HepG2 (cell line): Measurements from ENCODE around the gene CTIF. TPM values are rescaled to one million over a fixed set of nuclear protein-coding genes. Genes with fewer than 3 reads are reported as not detected.

Source experiments
- ATAC-seq: fragments of 200-7000 bp; cut with Tn5 transposase; 3 replicates; pipeline ENCODE4 v1.9.1; 2020; ENCODE audit warnings: mild to moderate bottlenecking, moderate library complexity
- BruUV-seq: library from RNA; stranded (reverse); fragments of 400-500 nt; replicated peaks from 2 replicates; lab custom pipeline; 2021; lab: Mats Ljungman, UMichigan
- CTCF ChIA-PET: fragments of 300-600 bp; formaldehyde crosslinking; extraction: SDS; loops from one replicate; lab custom pipeline; 2021; ENCODE audit warnings: low total read pairs, inconsistent platforms, low intra/inter-chr PET ratio; lab: Yijun Ruan, JAX
- POLR2A ChIA-PET: fragments of 350-600 bp; sonication (Branson Sonifier 250); formaldehyde crosslinking; loops from one replicate; lab custom pipeline; 2020; ENCODE audit warnings: antibody characterized with exemption, inconsistent platforms; lab: Yijun Ruan, JAX
- DNase-seq: peaks from one replicate; pipeline ENCODE4 v3.0.0-alpha.2; 2015; ENCODE audit warnings: low spot score
- FAIRE-seq: peaks from 3 replicates; lab custom pipeline; 2011; peaks lifted over from hg19 to GRCh38; lab: Jason Lieb, UNC
- H2AFZ ChIP-seq: one replicate; pipeline ENCODE4 v1.6.1; 2011; ENCODE audit warnings: low read length, inconsistent platforms
- H3K27ac ChIP-seq: fragments of 300-600 bp; 3 replicates; pipeline ENCODE4 v1.8.0; 2011; ENCODE audit warnings: mixed run types, mild to moderate bottlenecking, mixed read lengths, low read length, inconsistent platforms; ENCODE audit not compliant: insufficient read depth; ENCODE audit errors: extremely low read length
- H3K27me3 ChIP-seq, 2 experiments: fragments of 200-600 bp in 1 of 2; 2 replicates in 1 of 2; 3 replicates in 1 of 2; pipeline versions ENCODE4 v1.6.0 to v1.8.0; 2011; ENCODE audit warnings: low read length in 2 of 2, mild to moderate bottlenecking in 2 of 2, moderate library complexity in 2 of 2, inconsistent platforms in 1 of 2; ENCODE audit not compliant: insufficient read depth in 2 of 2, control insufficient read depth in 1 of 2
- H3K36me3 ChIP-seq, 2 experiments: fragments of 200-600 bp in 1 of 2; replicated peaks in 1 of 2; 2 replicates in 1 of 2; 3 replicates in 1 of 2; pipeline versions ENCODE4 v1.5.1 to v1.8.0; 2011; ENCODE audit warnings: low read length in 2 of 2, inconsistent platforms in 1 of 2; ENCODE audit not compliant: insufficient read depth in 2 of 2, control insufficient read depth in 1 of 2
- H3K4me1 ChIP-seq: 2 replicates; pipeline ENCODE4 v1.5.1; 2012; ENCODE audit warnings: low read length, inconsistent platforms; ENCODE audit not compliant: insufficient read depth
- H3K4me2 ChIP-seq: 2 replicates; pipeline ENCODE4 v1.6.0; 2011; ENCODE audit warnings: low read depth, low read length, inconsistent platforms
- H3K4me3 ChIP-seq, 3 experiments: fragments of 200-600 bp in 1 of 3; sonication (generic), shearing (Covaris generic) in 1 of 3; replicated peaks in 1 of 3; 2 replicates each; pipeline ENCODE4 v1.5.1; 2011 to 2016; ENCODE audit warnings: low read length in 3 of 3, inconsistent platforms in 2 of 3, low read depth in 2 of 3, mild to moderate bottlenecking in 2 of 3, control low read depth in 1 of 3, mixed read lengths in 1 of 3; ENCODE audit not compliant: insufficient read depth in 1 of 3
- H3K79me2 ChIP-seq: one replicate; pipeline ENCODE4 v1.6.1; 2011; ENCODE audit warnings: low read length, inconsistent platforms; ENCODE audit not compliant: insufficient read depth
- H3K9ac ChIP-seq: 2 replicates; pipeline ENCODE4 v1.6.0; 2011; ENCODE audit warnings: mild to moderate bottlenecking, low read depth, low read length, inconsistent platforms; ENCODE audit not compliant: insufficient read depth
- H3K9me3 ChIP-seq: 2 replicates; pipeline ENCODE4 v1.5.1; 2012; ENCODE audit warnings: mild to moderate bottlenecking, low read length
- H4K20me1 ChIP-seq: 2 replicates; pipeline ENCODE4 v1.6.0; 2011; ENCODE audit warnings: inconsistent platforms, mild to moderate bottlenecking, low read length, moderate library complexity; ENCODE audit not compliant: insufficient read depth
- CHD2 ChIP-seq: IDR thresholded peaks from 2 replicates; pipeline ENCODE4 v1.6.1; 2011; ENCODE audit warnings: low read depth, low read length, improper control_type of control experiment
- GATAD1 ChIP-seq: IDR thresholded peaks from 2 replicates; pipeline ENCODE4 v1.6.1; 2016; ENCODE audit warnings: missing genetic modification reagents, missing compliant biosample characterization
- IRF1 ChIP-seq: sonication (generic); formaldehyde crosslinking; IDR thresholded peaks from 2 replicates; pipeline ENCODE4 v1.4.0; 2020; ENCODE audit warnings: low read depth, mild to moderate bottlenecking, missing genetic modification reagents
- KAT2B ChIP-seq: fragments of 150-350 bp; IDR thresholded peaks from 2 replicates; pipeline ENCODE4 v1.6.1; 2014; ENCODE audit warnings: low read depth, low read length, borderline replicate concordance
- KDM5B ChIP-seq: sonication (generic); formaldehyde crosslinking; IDR thresholded peaks from 2 replicates; pipeline ENCODE4 v1.4.0; 2020; ENCODE audit warnings: missing genetic modification reagents, mild to moderate bottlenecking, borderline replicate concordance
- LRRFIP1 ChIP-seq: sonication (generic); formaldehyde crosslinking; conservative IDR thresholded peaks from 2 replicates; pipeline ENCODE4 v1.4.0; 2020; ENCODE audit warnings: missing genetic modification reagents
- MED1 ChIP-seq: sonication (generic); formaldehyde crosslinking; IDR thresholded peaks from 2 replicates; pipeline ENCODE4 v1.4.0; 2020; ENCODE audit warnings: missing genetic modification reagents
- NFE2L1 ChIP-seq: sonication (generic); formaldehyde crosslinking; IDR thresholded peaks from 2 replicates; pipeline ENCODE4 v1.4.0; 2020; ENCODE audit warnings: missing genetic modification reagents, mild to moderate bottlenecking, borderline replicate concordance
- NFYB ChIP-seq: sonication (generic); formaldehyde crosslinking; IDR thresholded peaks from 2 replicates; pipeline ENCODE4 v1.4.0; 2020; ENCODE audit warnings: missing genetic modification reagents
- POLR2AphosphoS2 ChIP-seq: IDR thresholded peaks from 2 replicates; pipeline ENCODE4 v1.6.1; 2011; ENCODE audit warnings: low read depth, low read length, improper control_type of control experiment
- POLR2AphosphoS5 ChIP-seq: IDR thresholded peaks from 2 replicates; pipeline ENCODE4 v1.6.1; 2012; ENCODE audit warnings: low read depth, low read length
- RFXAP ChIP-seq: sonication (generic); formaldehyde crosslinking; IDR thresholded peaks from 2 replicates; pipeline ENCODE4 v1.4.0; 2020; ENCODE audit warnings: missing genetic modification reagents, borderline replicate concordance
- SOX5 ChIP-seq: IDR thresholded peaks from 2 replicates; pipeline ENCODE4 v1.6.1; 2016; ENCODE audit warnings: borderline replicate concordance
- SP4 ChIP-seq: sonication (generic); formaldehyde crosslinking; IDR thresholded peaks from 2 replicates; pipeline ENCODE4 v1.8.1; 2023; ENCODE audit warnings: mild to moderate bottlenecking, missing genetic modification reagents
- SRSF1 ChIP-seq: fragments of 200-400 bp; formaldehyde crosslinking; optimal IDR thresholded peaks from 2 replicates; pipeline ENCODE3; 2017; ENCODE audit warnings: mild to moderate bottlenecking, low read depth, low read length, moderate library complexity
- ZNF274 ChIP-seq: sonication (generic); formaldehyde crosslinking; IDR thresholded peaks from 2 replicates; pipeline ENCODE4 v1.5.1; 2020; ENCODE audit warnings: mild to moderate bottlenecking, missing genetic modification reagents
- ZNF317 ChIP-seq: sonication (generic); formaldehyde crosslinking; IDR thresholded peaks from 2 replicates; pipeline ENCODE4 v1.5.0; 2020; ENCODE audit warnings: mild to moderate bottlenecking, missing genetic modification reagents
- ZNF446 ChIP-seq: sonication (generic); formaldehyde crosslinking; IDR thresholded peaks from 2 replicates; pipeline ENCODE4 v1.5.0; 2020; ENCODE audit warnings: mild to moderate bottlenecking, missing genetic modification reagents
- ZNF652 ChIP-seq: IDR thresholded peaks from 2 replicates; pipeline ENCODE4 v1.6.1; 2016; ENCODE audit warnings: low read depth, borderline replicate concordance
- ZNF777 ChIP-seq: sonication (generic); formaldehyde crosslinking; IDR thresholded peaks from 2 replicates; pipeline ENCODE4 v1.4.0; 2020; ENCODE audit warnings: missing genetic modification reagents
- ZNF800 ChIP-seq: sonication (generic); formaldehyde crosslinking; IDR thresholded peaks from 2 replicates; pipeline ENCODE4 v1.4.0; 2020; ENCODE audit warnings: missing genetic modification reagents
- WGBS: methylation state at CpG from one replicate; pipeline ENCODE4 v1.1.6; 2017; ENCODE audit warnings: low lambda C conversion rate; 5-methylcytosine and 5-hydroxymethylcytosine counted together
- in situ Hi-C: cut with HindIII; loops from 2 replicates; pipeline ENCODE4 v1.10.0; 2017; ENCODE audit warnings: low pct_unique_long_range_greater_than_20kb; ENCODE audit not compliant: extremely low pct_ligation_motif_present
- intact Hi-C: fragments of 100-400 bp; cut with micrococcal nuclease; formaldehyde crosslinking; loops from one replicate; pipeline ENCODE4 v1.10.0; 2022; ENCODE audit not compliant: unreplicated experiment
- polyA plus RNA-seq, 8 experiments: library from polyadenylated mRNA; depleted of rRNA in 3 of 8; stranded (reverse) in 7 of 8; unstranded in 1 of 8; fragments of >200 nt; fragmentation: Illumina TruSeq in 4 of 8; extraction: Trizol in 4 of 8; gene quantifications; 2 replicates each; pipeline versions ENCODE4 v1.2.1 to v1.2.3, GENCODE V29; 2011 to 2016; ENCODE audit warnings: low read depth in 4 of 8, missing spikeins in 1 of 8, mixed read lengths in 1 of 8; ENCODE audit not compliant: insufficient read depth in 1 of 8
- total RNA-seq, 5 experiments: library from RNA; depleted of rRNA; stranded (reverse); fragments of >200 nt; fragmentation: Illumina TruSeq; extraction: Trizol; gene quantifications; 2 replicates each; pipeline ENCODE4 v1.2.3, GENCODE V29; 2016; ENCODE audit warnings: low read depth in 1 of 5

CTIF gene
- total and polyA plus RNA-seq, 2 of the 13 experiments (the other 11 are each of a cell fraction or from before 2014, with no cell fraction given): 18.2 to 28.0 TPM

GRCh38 chr18:48543228-48543627, 4.4 kb downstream of the CTIF start:
- ChIA-PET CTCF (no interaction called here), POLR2A (interaction anchor here (1.4 to 1.5 kb wide), 2 partner anchors 32 to 62 kb away, joined by 3 to 4 read pairs; no protein-coding TSS in a partner anchor)
- Histone ChIP-seq H3K36me3 (no peaks in the 10 kb centered on the region; a peak in 2 of 5 replicates), H3K27ac (peak overlapping the region; percentile 29), H3K4me3 (no peak overlapping the region), H3K4me1 (peaks cover 66% of the 10 kb centered on the region), H3K79me2 (peaks cover 78% of the 10 kb centered on the region), H2AFZ (no peak overlapping the region), H4K20me1 (peaks cover 14% of the 10 kb centered on the region; the same call in 1 of the 2 replicates), H3K9me3 (no peaks in the 10 kb centered on the region), H3K4me2 (peak overlapping the region; percentile 46), H3K27me3 (no peaks in the 10 kb centered on the region), H3K9ac (peak overlapping the region; percentile 18; the same call in 1 of the 2 replicates)
- no TSS peak for BruUV-seq
- intact Hi-C loops (no loop called here), in situ Hi-C loops (loop anchor here (10.0 kb wide), 1 partner anchor 352 kb away; no protein-coding TSS in a partner anchor)
- FAIRE-seq: peak; percentile 80
- DNase-seq: peak; percentile 65
- WGBS: 52% methylated on average over 7 of the region's 8 CpGs
- no peak for ATAC-seq
- no peak for TF ChIP-seq MED1
- no peak for TF ChIP-seq RFXAP (CRISPR knock-in tag)
- no peak for TF ChIP-seq KAT2B
- TF ChIP-seq ZNF777 (CRISPR knock-in tag): 0 out of 2 replicates have a peak, but pooled peaks have one; percentile 4
- TF ChIP-seq ZNF652: no peak
- TF ChIP-seq POLR2AphosphoS5: no peak
- no peak for TF ChIP-seq IRF1 (CRISPR knock-in tag)
- TF ChIP-seq NFE2L1 (CRISPR knock-in tag): no peak
- TF ChIP-seq GATAD1 (CRISPR knock-in tag): no peak
- TF ChIP-seq ZNF274: no peak
- TF ChIP-seq SOX5 (CRISPR knock-in tag): 0 out of 2 replicates have a peak, but pooled peaks have one; percentile 11
- no peak for TF ChIP-seq NFYB (CRISPR knock-in tag)
- TF ChIP-seq SRSF1: no peak
- no peak for TF ChIP-seq POLR2AphosphoS2
- no peak for TF ChIP-seq CHD2
- 0 out of 2 replicates have a peak, but pooled peaks have one; percentile 14 for TF ChIP-seq SP4 (CRISPR knock-in tag)
- TF ChIP-seq LRRFIP1 (CRISPR knock-in tag): no peak
- TF ChIP-seq ZNF317: no peak
- TF ChIP-seq ZNF800 (CRISPR knock-in tag): 0 out of 2 replicates have a peak, but pooled peaks have one; percentile 47
- no peak for TF ChIP-seq ZNF446 (CRISPR knock-in tag)
- TF ChIP-seq KDM5B (CRISPR knock-in tag): no peak
